Endothelial cell of umbilical vein (primary cell): ENCODE results near the gene SEC61A1.

Experiments
- CTCF ChIP-seq, 2 donors: IDR thresholded peaks; 1 replicate in 1 of 2; 2 replicates in 1 of 2; pipeline ENCODE4 v1.5.1; 2011; ENCODE audit warnings: low read length in 2 of 2, mild to moderate bottlenecking in 2 of 2, moderate library complexity in 2 of 2, control low read depth in 1 of 2, inconsistent platforms in 1 of 2, low read depth in 1 of 2; ENCODE audit not compliant: insufficient read depth in 1 of 2; ENCODE audit errors: extremely low read depth in 1 of 2
- EZH2 ChIP-seq: IDR thresholded peaks from 2 replicates; pipeline ENCODE4 v1.6.1; 2012; ENCODE audit warnings: borderline replicate concordance, low read depth, mild to moderate bottlenecking, moderate library complexity, low read length, inconsistent platforms; ENCODE audit not compliant: severe bottlenecking
- GATA2 ChIP-seq: IDR thresholded peaks from 2 replicates; pipeline ENCODE4 v1.7.0; 2011; ENCODE audit warnings: low read depth, mild to moderate bottlenecking, moderate library complexity, mixed read lengths, low read length; ENCODE audit not compliant: insufficient read length, insufficient read depth
- MAX ChIP-seq: IDR thresholded peaks from 2 replicates; pipeline ENCODE4 v1.6.1; 2011; ENCODE audit not compliant: insufficient read depth, insufficient read length
- MYC ChIP-seq: IDR thresholded peaks from one replicate; pipeline ENCODE4 v1.6.1; 2011; ENCODE audit warnings: mild to moderate bottlenecking, low read depth, low read length

- TF ChIP-seq MYC (no peak), MAX (no peak), CTCF (IDR thresholded peaks at IDR 0.05; ENCODE audit: extremely low read depth in 1 of 2, insufficient read depth in 1 of 2, low read depth in 1 of 2, low read length in 2 of 2) (no peak), GATA2 (no peak), EZH2 (no peak)
Measured at GRCh38 chr3:128052595-128053351, 536 bp downstream of the SEC61A1 start.
